Measurements from ENCODE around the gene EXD3.
"Not testable (repeated sequence)": the region's sequence is repeated elsewhere in the genome, so short reads cannot be mapped to it uniquely, and the experiment has no call there.

The EXD3 gene

GRCh38 chr9:137330689-137331088, 92.3 kb downstream of the EXD3 start:
- H3K4me3 ChIP-seq (ENCODE audit: low read depth, low read length), result no peak overlapping the region
- no peaks in the 10 kb centered on the region; the same call in 1 of the 2 replicates for H3K9me3 ChIP-seq (ENCODE audit: control insufficient read depth, insufficient read depth, low read depth, low read length)
- H3K36me3 ChIP-seq (ENCODE audit: control insufficient read depth, insufficient read depth, low read length), result no peaks in the 10 kb centered on the region
- no peaks in the 10 kb centered on the region for H3K4me1 ChIP-seq (ENCODE audit: control insufficient read depth, insufficient read depth, low read length)
- H3K9ac ChIP-seq (ENCODE audit: low read length), result no peak overlapping the region
- no peak overlapping the region for H3K27ac ChIP-seq (ENCODE audit: low read depth, low read length)
- peaks cover 6% of the 10 kb centered on the region; the same call in 1 of the 2 replicates for H3K27me3 ChIP-seq (ENCODE audit: control insufficient read depth, insufficient read depth, low read length)

GRCh38 chr9:137329590-137329989, 93.4 kb downstream of the EXD3 start:
- H3K9me3 ChIP-seq (ENCODE audit: control insufficient read depth, insufficient read depth, low read depth, low read length); H3K36me3 ChIP-seq (ENCODE audit: control insufficient read depth, insufficient read depth, low read length); H3K27me3 ChIP-seq (ENCODE audit: control insufficient read depth, insufficient read depth, low read length); H3K4me3 ChIP-seq (ENCODE audit: low read depth, low read length); H3K27ac ChIP-seq (ENCODE audit: low read depth, low read length); H3K4me1 ChIP-seq (ENCODE audit: control insufficient read depth, insufficient read depth, low read length); H3K9ac ChIP-seq (ENCODE audit: low read length): not testable (repeated sequence)

GRCh38 chr9:137327641-137328550, 95.1 kb downstream of the EXD3 start:
- not testable (repeated sequence) for H3K27me3 ChIP-seq (ENCODE audit: control insufficient read depth, insufficient read depth, low read length); H3K4me1 ChIP-seq (ENCODE audit: control insufficient read depth, insufficient read depth, low read length); H3K9ac ChIP-seq (ENCODE audit: low read length); H3K4me3 ChIP-seq (ENCODE audit: low read depth, low read length); H3K27ac ChIP-seq (ENCODE audit: low read depth, low read length); H3K9me3 ChIP-seq (ENCODE audit: control insufficient read depth, insufficient read depth, low read depth, low read length); H3K36me3 ChIP-seq (ENCODE audit: control insufficient read depth, insufficient read depth, low read length)

GRCh38 chr9:137326445-137327065, 96.4 kb downstream of the EXD3 start:
- no peaks in the 10 kb centered on the region for H3K36me3 ChIP-seq (ENCODE audit: control insufficient read depth, insufficient read depth, low read length)
- H3K9ac ChIP-seq (ENCODE audit: low read length), result no peak overlapping the region
- H3K4me1 ChIP-seq (ENCODE audit: control insufficient read depth, insufficient read depth, low read length), result no peaks in the 10 kb centered on the region
- H3K27me3 ChIP-seq (ENCODE audit: control insufficient read depth, insufficient read depth, low read length), result peaks cover 10% of the 10 kb centered on the region; the same call in 1 of the 2 replicates
- no peaks in the 10 kb centered on the region; the same call in 1 of the 2 replicates for H3K9me3 ChIP-seq (ENCODE audit: control insufficient read depth, insufficient read depth, low read depth, low read length)
- H3K4me3 ChIP-seq (ENCODE audit: low read depth, low read length), result no peak overlapping the region
- no peak overlapping the region for H3K27ac ChIP-seq (ENCODE audit: low read depth, low read length)

GRCh38 chr9:137325799-137326198, 97.2 kb downstream of the EXD3 start:
- Histone ChIP-seq H3K36me3 (ENCODE audit: control insufficient read depth, insufficient read depth, low read length) (no peaks in the 10 kb centered on the region), H3K4me3 (ENCODE audit: low read depth, low read length) (no peak overlapping the region), H3K9me3 (ENCODE audit: control insufficient read depth, insufficient read depth, low read depth, low read length) (no peaks in the 10 kb centered on the region; the same call in 1 of the 2 replicates), H3K4me1 (ENCODE audit: control insufficient read depth, insufficient read depth, low read length) (peaks cover 4% of the 10 kb centered on the region), H3K9ac (ENCODE audit: low read length) (no peak overlapping the region), H3K27ac (ENCODE audit: low read depth, low read length) (no peak overlapping the region), H3K27me3 (ENCODE audit: control insufficient read depth, insufficient read depth, low read length) (peaks cover 10% of the 10 kb centered on the region; the same call in 1 of the 2 replicates)

GRCh38 chr9:137325124-137325523, 97.8 kb downstream of the EXD3 start:
- Histone ChIP-seq H3K36me3 (ENCODE audit: control insufficient read depth, insufficient read depth, low read length) (no peaks in the 10 kb centered on the region), H3K4me1 (ENCODE audit: control insufficient read depth, insufficient read depth, low read length) (peaks cover 11% of the 10 kb centered on the region), H3K27me3 (ENCODE audit: control insufficient read depth, insufficient read depth, low read length) (peaks cover 8% of the 10 kb centered on the region; the same call in 1 of the 2 replicates), H3K9me3 (ENCODE audit: control insufficient read depth, insufficient read depth, low read depth, low read length) (no peaks in the 10 kb centered on the region; the same call in 1 of the 2 replicates), H3K27ac (ENCODE audit: low read depth, low read length) (no peak overlapping the region), H3K9ac (ENCODE audit: low read length) (no peak overlapping the region), H3K4me3 (ENCODE audit: low read depth, low read length) (no peak overlapping the region)

GRCh38 chr9:137323531-137324331, 99.2 kb downstream of the EXD3 start:
- no peaks in the 10 kb centered on the region for H3K36me3 ChIP-seq (ENCODE audit: control insufficient read depth, insufficient read depth, low read length)
- H3K4me1 ChIP-seq (ENCODE audit: control insufficient read depth, insufficient read depth, low read length), result peaks cover 12% of the 10 kb centered on the region
- no peaks in the 10 kb centered on the region; the same call in 1 of the 2 replicates for H3K9me3 ChIP-seq (ENCODE audit: control insufficient read depth, insufficient read depth, low read depth, low read length)
- no peak overlapping the region for H3K9ac ChIP-seq (ENCODE audit: low read length)
- H3K27me3 ChIP-seq (ENCODE audit: control insufficient read depth, insufficient read depth, low read length), result peaks cover 8% of the 10 kb centered on the region; the same call in 1 of the 2 replicates
- H3K27ac ChIP-seq (ENCODE audit: low read depth, low read length), result no peak overlapping the region
- H3K4me3 ChIP-seq (ENCODE audit: low read depth, low read length), result no peak overlapping the region

GRCh38 chr9:137321726-137322361, 101.1 kb downstream of the EXD3 start:
- Histone ChIP-seq H3K27ac (ENCODE audit: low read depth, low read length) (no peak overlapping the region), H3K9me3 (ENCODE audit: control insufficient read depth, insufficient read depth, low read depth, low read length) (no peaks in the 10 kb centered on the region), H3K4me1 (ENCODE audit: control insufficient read depth, insufficient read depth, low read length) (peaks cover 15% of the 10 kb centered on the region), H3K9ac (ENCODE audit: low read length) (no peak overlapping the region), H3K36me3 (ENCODE audit: control insufficient read depth, insufficient read depth, low read length) (no peaks in the 10 kb centered on the region), H3K4me3 (ENCODE audit: low read depth, low read length) (no peak overlapping the region), H3K27me3 (ENCODE audit: control insufficient read depth, insufficient read depth, low read length) (peaks cover 7% of the 10 kb centered on the region; the same call in 1 of the 2 replicates)

GRCh38 chr9:137320555-137321384, 102.2 kb downstream of the EXD3 start:
- Histone ChIP-seq H3K27ac (ENCODE audit: low read depth, low read length) (0 out of 2 replicates have a peak overlapping the region, but pooled peaks have one; percentile 43), H3K4me1 (ENCODE audit: control insufficient read depth, insufficient read depth, low read length) (peaks cover 20% of the 10 kb centered on the region), H3K9ac (ENCODE audit: low read length) (peak overlapping the region; percentile 38), H3K4me3 (ENCODE audit: low read depth, low read length) (no peak overlapping the region), H3K36me3 (ENCODE audit: control insufficient read depth, insufficient read depth, low read length) (no peaks in the 10 kb centered on the region), H3K27me3 (ENCODE audit: control insufficient read depth, insufficient read depth, low read length) (peaks cover 4% of the 10 kb centered on the region; the same call in 1 of the 2 replicates), H3K9me3 (ENCODE audit: control insufficient read depth, insufficient read depth, low read depth, low read length) (no peaks in the 10 kb centered on the region)
